Stimulated activated CD8-positive, alpha-beta memory T cell treated with anti-CD3 and anti-CD28 coated beads, Interleukin-4, amount 100 ng/mL, for 24 hours (primary cell): ENCODE results near the gene LCE1D.

ENCODE experiments used
- DNase-seq: peaks from one replicate; pipeline ENCODE4 v3.0.0-alpha.2; 2020; ENCODE audit warnings: low read depth

The LCE1D gene

DNA sequence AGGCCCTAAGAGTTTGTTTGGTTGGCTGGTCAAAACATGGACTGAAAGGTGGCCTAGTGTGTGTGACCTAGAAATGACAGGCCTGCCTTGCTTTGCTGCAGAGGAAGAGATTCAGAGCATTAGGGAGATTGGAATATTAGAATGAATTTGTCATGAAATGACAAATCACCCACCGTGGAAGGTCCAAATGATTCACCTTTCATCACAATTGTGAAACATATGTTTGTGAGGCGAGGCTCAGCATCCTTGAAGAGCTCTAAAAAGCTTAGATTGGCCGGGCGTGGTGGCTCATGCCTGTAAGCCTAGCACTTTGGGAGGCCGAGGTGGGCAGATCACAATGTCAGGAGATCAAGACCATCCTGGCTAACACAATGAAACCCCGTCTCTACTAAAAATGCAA, 20.8 kb downstream of the LCE1D start:
- no peak for DNase-seq

GRCh38 chr1:152823294-152823693, 26.8 kb downstream of the LCE1D start:
- no peak for DNase-seq

DNA sequence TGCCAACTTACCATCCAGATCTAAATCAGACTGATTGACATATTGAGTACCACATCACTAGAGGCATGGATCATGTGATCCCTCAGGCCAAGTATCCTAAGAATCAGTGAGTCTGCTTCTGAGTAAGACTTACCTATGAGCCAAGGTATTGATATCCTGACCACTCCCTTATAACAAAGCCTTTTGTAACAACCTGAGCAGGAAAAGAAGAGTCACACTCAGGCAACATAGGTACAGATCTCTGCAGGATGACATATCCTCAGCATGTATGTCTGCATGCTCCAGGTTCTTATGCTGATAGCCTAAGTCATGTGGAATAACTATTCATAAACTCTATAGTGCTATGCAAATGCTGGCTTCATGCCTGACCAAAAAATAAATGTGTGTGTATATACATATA, 28.4 kb downstream of the LCE1D start:
- DNase-seq: no peak

GRCh38 chr1:152827173-152827572, 30.7 kb downstream of the LCE1D start, which contains the start of gene LCE1A:
Gene LCE1A, plus strand, starts transcription at chr1:152827473. Its CDS starts 0 bp downstream, at chr1:152827473.
- DNase-seq: no peak

DNA sequence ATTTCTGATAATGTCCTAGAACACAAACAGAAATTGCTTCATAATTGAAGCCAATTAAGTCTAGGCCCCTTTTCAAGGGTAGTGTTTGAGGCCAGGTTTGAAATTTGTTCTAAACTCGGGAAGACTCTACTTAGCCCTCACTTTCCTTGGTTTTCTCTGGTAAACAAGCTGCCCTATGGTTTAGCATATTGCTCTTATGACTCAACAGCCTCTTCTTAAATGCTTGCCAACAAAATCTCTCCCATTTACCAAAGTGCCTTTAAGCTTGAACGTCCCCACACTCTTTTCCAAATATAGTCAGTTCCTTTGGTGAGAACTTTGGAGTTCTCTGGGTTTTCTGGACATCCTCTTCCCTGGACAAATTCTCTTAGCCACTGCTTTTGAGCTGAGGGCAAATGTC, 40.3 kb downstream of the LCE1D start:
- DNase-seq: no peak

- DNase-seq: no peak
Observed at GRCh38 chr1:152842556-152842955, 46.0 kb downstream of the LCE1D start, which contains the start of gene LCE6A. Gene LCE6A, plus strand, starts transcription at chr1:152842856. Its CDS starts 665 bp downstream, at chr1:152843521.
